Measurements from ENCODE around the gene CNTNAP5. TPM values are rescaled to one million over a fixed set of nuclear protein-coding genes. Genes with fewer than 3 reads are reported as not detected.

The CNTNAP5 gene
- total RNA-seq, 1 experiment from 2014 or later: not detected

DNA sequence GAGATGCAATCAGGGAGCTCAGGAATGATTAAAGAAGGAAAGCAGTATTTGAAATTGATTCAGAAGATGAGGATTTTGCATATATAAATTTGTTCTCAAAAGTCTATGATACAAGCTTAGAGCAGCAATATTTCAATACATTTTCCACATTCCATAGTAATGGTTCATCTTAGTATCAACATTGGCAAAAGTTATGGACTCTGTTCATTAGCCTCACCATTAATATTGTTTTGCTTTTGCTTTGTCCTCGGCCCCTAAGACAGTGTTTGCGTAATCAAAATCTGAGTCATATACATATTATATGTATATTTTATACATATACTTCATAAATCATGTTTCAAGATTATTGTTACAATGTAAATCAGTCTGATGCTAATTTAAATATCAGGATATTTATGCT is 176.6 kb downstream of the CNTNAP5 start:
- Histone ChIP-seq H3K4me1 (ENCODE audit: control insufficient read depth, insufficient read depth, low read length) (no peaks in the 10 kb centered on the region), H3K36me3 (ENCODE audit: control insufficient read depth, insufficient read depth, low read length) (no peaks in the 10 kb centered on the region), H3K4me3 (ENCODE audit: low read depth in 2 of 2, low read length in 2 of 2) (no peak overlapping the region), H3K27me3 (ENCODE audit: control insufficient read depth, insufficient read depth, low read length) (no peaks in the 10 kb centered on the region), H3K9me3 (ENCODE audit: control insufficient read depth, insufficient read depth, low read depth, low read length) (no peaks in the 10 kb centered on the region; the same call in 1 of the 2 replicates), H3K27ac (ENCODE audit: low read length) (no peak overlapping the region)
- in situ Hi-C loops (cut with HindIII; ENCODE audit: low pct_unique_long_range_greater_than_20kb, low sequenced_read_pairs): no loop called here
- intact Hi-C loops (cut with micrococcal nuclease; ENCODE audit: unreplicated experiment): no loop called here
- DNase-seq (ENCODE audit: low read depth, low spot score): no peak
- TF ChIP-seq, protein P1, sequence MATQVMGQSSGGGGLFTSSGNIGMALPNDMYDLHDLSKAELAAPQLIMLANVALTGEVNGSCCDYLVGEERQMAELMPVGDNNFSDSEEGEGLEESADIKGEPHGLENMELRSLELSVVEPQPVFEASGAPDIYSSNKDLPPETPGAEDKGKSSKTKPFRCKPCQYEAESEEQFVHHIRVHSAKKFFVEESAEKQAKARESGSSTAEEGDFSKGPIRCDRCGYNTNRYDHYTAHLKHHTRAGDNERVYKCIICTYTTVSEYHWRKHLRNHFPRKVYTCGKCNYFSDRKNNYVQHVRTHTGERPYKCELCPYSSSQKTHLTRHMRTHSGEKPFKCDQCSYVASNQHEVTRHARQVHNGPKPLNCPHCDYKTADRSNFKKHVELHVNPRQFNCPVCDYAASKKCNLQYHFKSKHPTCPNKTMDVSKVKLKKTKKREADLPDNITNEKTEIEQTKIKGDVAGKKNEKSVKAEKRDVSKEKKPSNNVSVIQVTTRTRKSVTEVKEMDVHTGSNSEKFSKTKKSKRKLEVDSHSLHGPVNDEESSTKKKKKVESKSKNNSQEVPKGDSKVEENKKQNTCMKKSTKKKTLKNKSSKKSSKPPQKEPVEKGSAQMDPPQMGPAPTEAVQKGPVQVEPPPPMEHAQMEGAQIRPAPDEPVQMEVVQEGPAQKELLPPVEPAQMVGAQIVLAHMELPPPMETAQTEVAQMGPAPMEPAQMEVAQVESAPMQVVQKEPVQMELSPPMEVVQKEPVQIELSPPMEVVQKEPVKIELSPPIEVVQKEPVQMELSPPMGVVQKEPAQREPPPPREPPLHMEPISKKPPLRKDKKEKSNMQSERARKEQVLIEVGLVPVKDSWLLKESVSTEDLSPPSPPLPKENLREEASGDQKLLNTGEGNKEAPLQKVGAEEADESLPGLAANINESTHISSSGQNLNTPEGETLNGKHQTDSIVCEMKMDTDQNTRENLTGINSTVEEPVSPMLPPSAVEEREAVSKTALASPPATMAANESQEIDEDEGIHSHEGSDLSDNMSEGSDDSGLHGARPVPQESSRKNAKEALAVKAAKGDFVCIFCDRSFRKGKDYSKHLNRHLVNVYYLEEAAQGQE (IDR thresholded peaks at IDR 0.05; ENCODE audit: insufficient read depth in 1 of 2, low read depth in 2 of 2, low read length in 1 of 2): no peak
- TF ChIP-seq POLR2AphosphoS5 (IDR thresholded peaks at IDR 0.05; ENCODE audit: low read depth, low read length) (no peak), SIN3A (IDR thresholded peaks at IDR 0.05; ENCODE audit: borderline replicate concordance, insufficient read depth, low read depth, low read length) (no peak), TCF7L2 (IDR thresholded peaks at IDR 0.05; ENCODE audit: low read depth, low read length) (no peak)
- TF ChIP-seq, protein P2, sequence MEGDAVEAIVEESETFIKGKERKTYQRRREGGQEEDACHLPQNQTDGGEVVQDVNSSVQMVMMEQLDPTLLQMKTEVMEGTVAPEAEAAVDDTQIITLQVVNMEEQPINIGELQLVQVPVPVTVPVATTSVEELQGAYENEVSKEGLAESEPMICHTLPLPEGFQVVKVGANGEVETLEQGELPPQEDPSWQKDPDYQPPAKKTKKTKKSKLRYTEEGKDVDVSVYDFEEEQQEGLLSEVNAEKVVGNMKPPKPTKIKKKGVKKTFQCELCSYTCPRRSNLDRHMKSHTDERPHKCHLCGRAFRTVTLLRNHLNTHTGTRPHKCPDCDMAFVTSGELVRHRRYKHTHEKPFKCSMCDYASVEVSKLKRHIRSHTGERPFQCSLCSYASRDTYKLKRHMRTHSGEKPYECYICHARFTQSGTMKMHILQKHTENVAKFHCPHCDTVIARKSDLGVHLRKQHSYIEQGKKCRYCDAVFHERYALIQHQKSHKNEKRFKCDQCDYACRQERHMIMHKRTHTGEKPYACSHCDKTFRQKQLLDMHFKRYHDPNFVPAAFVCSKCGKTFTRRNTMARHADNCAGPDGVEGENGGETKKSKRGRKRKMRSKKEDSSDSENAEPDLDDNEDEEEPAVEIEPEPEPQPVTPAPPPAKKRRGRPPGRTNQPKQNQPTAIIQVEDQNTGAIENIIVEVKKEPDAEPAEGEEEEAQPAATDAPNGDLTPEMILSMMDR (IDR thresholded peaks at IDR 0.05): no peak
- CTCF ChIA-PET: no interaction called here
- BruUV-seq (replicated peaks): no TSS peak
- POLR2A ChIA-PET: no interaction called here
- no peak for ATAC-seq

GRCh38 chr2:124209441-124209840 is 184.4 kb downstream of the CNTNAP5 start:
- no peaks in the 10 kb centered on the region for H3K36me3 ChIP-seq (ENCODE audit: control insufficient read depth, insufficient read depth, low read length)
- BruUV-seq (replicated peaks): no TSS peak
- H3K9me3 ChIP-seq (ENCODE audit: control insufficient read depth, insufficient read depth, low read depth, low read length): no peaks in the 10 kb centered on the region; the same call in 1 of the 2 replicates
- intact Hi-C loops (cut with micrococcal nuclease; ENCODE audit: unreplicated experiment) (no loop called here), in situ Hi-C loops (cut with HindIII; ENCODE audit: low pct_unique_long_range_greater_than_20kb, low sequenced_read_pairs) (no loop called here)
- no peaks in the 10 kb centered on the region for H3K4me1 ChIP-seq (ENCODE audit: control insufficient read depth, insufficient read depth, low read length)
- ChIA-PET CTCF (no interaction called here), POLR2A (no interaction called here)
- H3K27me3 ChIP-seq (ENCODE audit: control insufficient read depth, insufficient read depth, low read length): no peaks in the 10 kb centered on the region
- H3K4me3 ChIP-seq (ENCODE audit: low read depth in 2 of 2, low read length in 2 of 2): no peak overlapping the region
- DNase-seq (ENCODE audit: low read depth, low spot score) (no peak), ATAC-seq (no peak)
- H3K27ac ChIP-seq (ENCODE audit: low read length): no peak overlapping the region
- TF ChIP-seq, protein P1 (IDR thresholded peaks at IDR 0.05; ENCODE audit: insufficient read depth in 1 of 2, low read depth in 2 of 2, low read length in 1 of 2): no peak
- TF ChIP-seq, protein P2 (IDR thresholded peaks at IDR 0.05): no peak
- TF ChIP-seq SIN3A (IDR thresholded peaks at IDR 0.05; ENCODE audit: borderline replicate concordance, insufficient read depth, low read depth, low read length) (no peak), POLR2AphosphoS5 (IDR thresholded peaks at IDR 0.05; ENCODE audit: low read depth, low read length) (no peak), TCF7L2 (IDR thresholded peaks at IDR 0.05; ENCODE audit: low read depth, low read length) (no peak)
